ENCODE data around the gene ZFP69B. TPM values are rescaled to one million over a fixed set of nuclear protein-coding genes. Genes with fewer than 3 reads are reported as not detected.

The ZFP69B gene
- total RNA-seq (2014; rRNA removed; shearing (Covaris generic)) = 10.0 and 10.8 TPM in 2 replicates
- polyA plus RNA-seq (2016; fragmentation: Nextera tagmentation; extraction: Ambion mirVana) = 4.6 and 5.2 TPM in 2 replicates
- long read RNA-seq, partial matches to known transcripts = 1 of 10 reads
- long read RNA-seq, other reads (novel, unspliced or antisense) = 4 of 10 reads

- H3K4me2 ChIP-seq = peak within 1 kb of the TSS; percentile 83
- H3K4me3 ChIP-seq = peak within 1 kb of the TSS; percentile 84
- peaks cover 16% of the 10 kb centered on the region; the same call in 1 of the 2 replicates for H3K36me3 ChIP-seq (ENCODE audit: insufficient read depth)
- peak within 1 kb of the TSS; percentile 96 for H2AFZ ChIP-seq
- H3F3A ChIP-seq (replicated peaks; ENCODE audit: low read depth) = no peaks in the 10 kb centered on the region
- H3K9me2 ChIP-seq (ENCODE audit: insufficient read depth) = peaks cover 4% of the 10 kb centered on the region; the same call in 1 of the 2 replicates
- peaks cover 27% of the 10 kb centered on the region for H3K79me2 ChIP-seq (replicated peaks; ENCODE audit: insufficient read depth)
- Mint-ChIP-seq H3K9me3 (peaks cover 51% of the 10 kb centered on the region), H3K27me3 (ENCODE audit: insufficient read depth, low read depth, poor library complexity) (peaks cover 10% of the 10 kb centered on the region), H3K27ac (peak within 1 kb of the TSS; percentile 93), H3K36me3 (ENCODE audit: low read depth) (peaks cover 44% of the 10 kb centered on the region), H3K4me1 (peaks cover 16% of the 10 kb centered on the region), H3K4me3 (peak within 1 kb of the TSS; percentile 83)
- no peaks in the 10 kb centered on the region for H3K27me3 ChIP-seq (ENCODE audit: insufficient read depth)
- DNase-seq (ENCODE audit: low spot score) (peak; percentile 94), ATAC-seq (peak; percentile 96)
- H3K27ac ChIP-seq (ENCODE audit: low read depth) = peak within 1 kb of the TSS; percentile 86
- TF ChIP-seq NANOG (IDR thresholded peaks at IDR 0.05; ENCODE audit: borderline replicate concordance) (no peak), STAT1 (IDR thresholded peaks at IDR 0.05; ENCODE audit: unreplicated experiment) (no peak), JUNB (IDR thresholded peaks at IDR 0.05; ENCODE audit: unreplicated experiment) (no peak), REST (IDR thresholded peaks at IDR 0.05; ENCODE audit: unreplicated experiment) (no peak), ZNF114 (CRISPR knock-in tag; IDR thresholded peaks at IDR 0.05) (no peak), CREB1 (CRISPR knock-in tag; IDR thresholded peaks at IDR 0.05; ENCODE audit: low read depth) (peak; percentile 20; the same call in 1 of the 2 replicates), ZNF462 (CRISPR knock-in tag; IDR thresholded peaks at IDR 0.05) (no peak), EZH2 (IDR thresholded peaks at IDR 0.05; ENCODE audit: low read depth, unreplicated experiment) (no peak), EZH2phosphoT487 (IDR thresholded peaks at IDR 0.05; ENCODE audit: unreplicated experiment) (no peak), ZNF331 (CRISPR knock-in tag; IDR thresholded peaks at IDR 0.05; ENCODE audit: low read depth) (no peak), POLR2AphosphoS5 (IDR thresholded peaks at IDR 0.05; ENCODE audit: low read depth) (peak; percentile 88)
- TF ChIP-seq, protein P1, sequence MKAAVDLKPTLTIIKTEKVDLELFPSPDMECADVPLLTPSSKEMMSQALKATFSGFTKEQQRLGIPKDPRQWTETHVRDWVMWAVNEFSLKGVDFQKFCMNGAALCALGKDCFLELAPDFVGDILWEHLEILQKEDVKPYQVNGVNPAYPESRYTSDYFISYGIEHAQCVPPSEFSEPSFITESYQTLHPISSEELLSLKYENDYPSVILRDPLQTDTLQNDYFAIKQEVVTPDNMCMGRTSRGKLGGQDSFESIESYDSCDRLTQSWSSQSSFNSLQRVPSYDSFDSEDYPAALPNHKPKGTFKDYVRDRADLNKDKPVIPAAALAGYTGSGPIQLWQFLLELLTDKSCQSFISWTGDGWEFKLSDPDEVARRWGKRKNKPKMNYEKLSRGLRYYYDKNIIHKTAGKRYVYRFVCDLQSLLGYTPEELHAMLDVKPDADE (IDR thresholded peaks at IDR 0.05) = no peak
- TF ChIP-seq, protein P2, sequence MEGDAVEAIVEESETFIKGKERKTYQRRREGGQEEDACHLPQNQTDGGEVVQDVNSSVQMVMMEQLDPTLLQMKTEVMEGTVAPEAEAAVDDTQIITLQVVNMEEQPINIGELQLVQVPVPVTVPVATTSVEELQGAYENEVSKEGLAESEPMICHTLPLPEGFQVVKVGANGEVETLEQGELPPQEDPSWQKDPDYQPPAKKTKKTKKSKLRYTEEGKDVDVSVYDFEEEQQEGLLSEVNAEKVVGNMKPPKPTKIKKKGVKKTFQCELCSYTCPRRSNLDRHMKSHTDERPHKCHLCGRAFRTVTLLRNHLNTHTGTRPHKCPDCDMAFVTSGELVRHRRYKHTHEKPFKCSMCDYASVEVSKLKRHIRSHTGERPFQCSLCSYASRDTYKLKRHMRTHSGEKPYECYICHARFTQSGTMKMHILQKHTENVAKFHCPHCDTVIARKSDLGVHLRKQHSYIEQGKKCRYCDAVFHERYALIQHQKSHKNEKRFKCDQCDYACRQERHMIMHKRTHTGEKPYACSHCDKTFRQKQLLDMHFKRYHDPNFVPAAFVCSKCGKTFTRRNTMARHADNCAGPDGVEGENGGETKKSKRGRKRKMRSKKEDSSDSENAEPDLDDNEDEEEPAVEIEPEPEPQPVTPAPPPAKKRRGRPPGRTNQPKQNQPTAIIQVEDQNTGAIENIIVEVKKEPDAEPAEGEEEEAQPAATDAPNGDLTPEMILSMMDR (conservative IDR thresholded peaks at IDR 0.05; ENCODE audit: low read depth in 2 of 2) = no peak
- peaks cover 16% of the 10 kb centered on the region for H3K4me1 ChIP-seq (ENCODE audit: insufficient read depth)
- no peaks in the 10 kb centered on the region for H4K20me1 ChIP-seq (replicated peaks; ENCODE audit: insufficient read depth)
Measured at GRCh38 chr1:40449684-40450494, at the start of gene ZFP69B. Gene ZFP69B (plus strand): TSS chr1:40450476. CDS start chr1:40450962, 486 bp downstream.

Measured in GM23338 (cell line).